ENCODE measurements around the gene MCRIP1. TPM values are rescaled to one million over a fixed set of nuclear protein-coding genes. Genes with fewer than 3 reads are reported as not detected.

MCRIP1 gene
- total and polyA plus RNA-seq, 5 donors from 2014 or later: 58.1 to 93.2 (median 74.9) TPM

GRCh38 chr17:81810892-81811704 lies 22.0 kb downstream of the MCRIP1 start:
- H3K4me3 Mint-ChIP-seq: no peak overlapping the region

GRCh38 chr17:81810476-81810875 lies 22.6 kb downstream of the MCRIP1 start:
- no peaks in the 10 kb centered on the region for H3K9me3 ChIP-seq (ENCODE audit: control insufficient read depth in 2 of 2, low read length in 2 of 2)
- H3K9me3 Mint-ChIP-seq: no peaks in the 10 kb centered on the region
- H3K27ac Mint-ChIP-seq: peak overlapping the region in 1 of 3 donors; percentile 63
- H3K36me3 Mint-ChIP-seq: no peaks in the 10 kb centered on the region
- peaks cover 6% of the 10 kb centered on the region for H3K27me3 Mint-ChIP-seq
- H3K4me1 ChIP-seq (ENCODE audit: control insufficient read depth, insufficient read depth, low read length, poor library complexity, severe bottlenecking): no peaks in the 10 kb centered on the region
- H3K4me3 ChIP-seq (ENCODE audit: low read depth, low read length): no peak overlapping the region
- no peaks in the 10 kb centered on the region for H3K4me1 Mint-ChIP-seq
- H3K27ac ChIP-seq (ENCODE audit: insufficient read depth, low read length, poor library complexity, severe bottlenecking): no peak overlapping the region
- ATAC-seq (ENCODE audit: low read depth in 2 of 2): no peak
- H3K27me3 ChIP-seq (ENCODE audit: control insufficient read depth, insufficient read depth, low read length): no peaks in the 10 kb centered on the region
- DNase-seq: no peak
- no peaks in the 10 kb centered on the region for H3K36me3 ChIP-seq (ENCODE audit: control insufficient read depth, insufficient read depth, low read length)
- no peak overlapping the region for H3K4me3 Mint-ChIP-seq

More at GRCh38 chr17:81810892-81811704, 22.0 kb downstream of the MCRIP1 start:
- Histone ChIP-seq H3K36me3 (ENCODE audit: control insufficient read depth, insufficient read depth, low read length) (no peaks in the 10 kb centered on the region), H3K27me3 (ENCODE audit: control insufficient read depth, insufficient read depth, low read length) (no peaks in the 10 kb centered on the region), H3K27ac (ENCODE audit: insufficient read depth, low read length, poor library complexity, severe bottlenecking) (no peak overlapping the region), H3K9me3 (ENCODE audit: control insufficient read depth in 2 of 2, low read length in 2 of 2) (no peaks in the 10 kb centered on the region), H3K4me3 (ENCODE audit: low read depth, low read length) (no peak overlapping the region), H3K4me1 (ENCODE audit: control insufficient read depth, insufficient read depth, low read length, poor library complexity, severe bottlenecking) (no peaks in the 10 kb centered on the region)
- no peaks in the 10 kb centered on the region for H3K36me3 Mint-ChIP-seq
- peaks cover 9% of the 10 kb centered on the region for H3K27me3 Mint-ChIP-seq
- ATAC-seq (ENCODE audit: low read depth in 2 of 2): no peak
- DNase-seq: no peak
- H3K4me1 Mint-ChIP-seq: peaks cover 0 to 2% (median under 1%) of the 10 kb centered on the region in 4 donors
- no peaks in the 10 kb centered on the region for H3K9me3 Mint-ChIP-seq
- no peak overlapping the region for H3K27ac Mint-ChIP-seq

DNA sequence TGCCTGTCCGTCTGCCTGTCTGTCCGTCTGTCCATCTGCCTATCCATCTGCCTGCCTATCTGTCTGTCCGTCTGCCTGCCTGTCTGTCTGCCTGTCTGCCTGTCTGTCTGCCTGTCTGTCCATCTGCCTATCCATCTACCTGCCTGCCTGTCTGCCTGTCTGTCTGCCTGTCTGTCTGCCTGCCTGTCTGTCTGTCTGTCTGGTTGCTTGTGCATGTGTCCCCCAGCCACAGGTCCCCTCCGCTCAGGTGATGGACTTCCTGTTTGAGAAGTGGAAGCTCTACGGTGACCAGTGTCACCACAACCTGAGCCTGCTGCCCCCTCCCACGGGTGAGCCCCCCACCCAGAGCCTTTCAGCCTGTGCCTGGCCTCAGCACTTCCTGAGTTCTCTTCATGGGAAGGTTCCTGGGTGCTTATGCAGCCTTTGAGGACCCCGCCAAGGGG lies 23.5 kb downstream of the MCRIP1 start:
- Histone ChIP-seq H3K36me3 (ENCODE audit: control insufficient read depth, insufficient read depth, low read length) (no peaks in the 10 kb centered on the region), H3K27me3 (ENCODE audit: control insufficient read depth, insufficient read depth, low read length) (no peaks in the 10 kb centered on the region), H3K27ac (ENCODE audit: insufficient read depth, low read length, poor library complexity, severe bottlenecking) (no peak overlapping the region), H3K4me3 (ENCODE audit: low read depth, low read length) (no peak overlapping the region), H3K9me3 (ENCODE audit: control insufficient read depth in 2 of 2, low read length in 2 of 2) (no peaks in the 10 kb centered on the region), H3K4me1 (ENCODE audit: control insufficient read depth, insufficient read depth, low read length, poor library complexity, severe bottlenecking) (peaks cover 5% of the 10 kb centered on the region)
- H3K4me1 Mint-ChIP-seq: no peaks in the 10 kb centered on the region
- no peak for ATAC-seq (ENCODE audit: low read depth in 2 of 2)
- no peaks in the 10 kb centered on the region for H3K36me3 Mint-ChIP-seq
- no peak overlapping the region for H3K27ac Mint-ChIP-seq
- peaks cover 6% of the 10 kb centered on the region for H3K27me3 Mint-ChIP-seq
- no peak overlapping the region for H3K4me3 Mint-ChIP-seq
- no peak for DNase-seq
- H3K9me3 Mint-ChIP-seq: no peaks in the 10 kb centered on the region

- H3K27me3 ChIP-seq (ENCODE audit: control insufficient read depth, insufficient read depth, low read length): no peaks in the 10 kb centered on the region
- H3K27ac ChIP-seq (ENCODE audit: insufficient read depth, low read length, poor library complexity, severe bottlenecking): no peak overlapping the region
- Mint-ChIP-seq H3K27ac (no peak overlapping the region), H3K27me3 (peaks cover 6% of the 10 kb centered on the region), H3K9me3 (no peaks in the 10 kb centered on the region), H3K4me1 (no peaks in the 10 kb centered on the region), H3K4me3 (no peak overlapping the region), H3K36me3 (no peaks in the 10 kb centered on the region)
- H3K36me3 ChIP-seq (ENCODE audit: control insufficient read depth, insufficient read depth, low read length): no peaks in the 10 kb centered on the region
- ATAC-seq (ENCODE audit: low read depth in 2 of 2): peak in 1 of 2 donors; percentile 17
- H3K9me3 ChIP-seq (ENCODE audit: control insufficient read depth in 2 of 2, low read length in 2 of 2): no peaks in the 10 kb centered on the region
- peaks cover 8% of the 10 kb centered on the region for H3K4me1 ChIP-seq (ENCODE audit: control insufficient read depth, insufficient read depth, low read length, poor library complexity, severe bottlenecking)
- H3K4me3 ChIP-seq (ENCODE audit: low read depth, low read length): no peak overlapping the region
- DNase-seq: no peak
Observed at GRCh38 chr17:81808778-81809555, 24.1 kb downstream of the MCRIP1 start.

DNA sequence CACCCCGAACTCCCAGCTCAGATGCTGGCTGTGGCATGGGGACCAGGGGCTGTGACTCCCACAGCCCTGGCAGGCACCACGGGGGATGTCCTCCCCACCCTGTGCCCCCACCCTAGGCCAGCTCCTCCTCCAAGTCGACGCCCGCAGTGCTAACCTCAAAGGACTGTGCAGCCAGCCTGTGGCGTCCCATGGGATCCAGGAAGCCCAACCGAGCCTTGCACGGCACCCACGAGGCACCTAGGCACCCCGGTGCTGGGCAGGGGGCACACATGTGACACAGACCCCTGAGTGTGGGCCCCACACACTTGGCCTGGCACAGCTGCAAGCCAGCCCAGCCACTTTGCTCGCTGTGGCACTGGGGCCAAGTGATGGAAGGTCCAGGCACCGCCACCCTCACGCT lies 25.3 kb downstream of the MCRIP1 start:
- Mint-ChIP-seq H3K27me3 (peaks cover 13% of the 10 kb centered on the region), H3K36me3 (no peaks in the 10 kb centered on the region), H3K9me3 (no peaks in the 10 kb centered on the region), H3K27ac (no peak overlapping the region), H3K4me1 (peaks cover 0 to 3% (median 0%) of the 10 kb centered on the region in 4 donors), H3K4me3 (no peak overlapping the region)
- Histone ChIP-seq H3K4me3 (ENCODE audit: low read depth, low read length) (no peak overlapping the region), H3K27me3 (ENCODE audit: control insufficient read depth, insufficient read depth, low read length) (no peaks in the 10 kb centered on the region), H3K36me3 (ENCODE audit: control insufficient read depth, insufficient read depth, low read length) (no peaks in the 10 kb centered on the region), H3K9me3 (ENCODE audit: control insufficient read depth in 2 of 2, low read length in 2 of 2) (no peaks in the 10 kb centered on the region), H3K4me1 (ENCODE audit: control insufficient read depth, insufficient read depth, low read length, poor library complexity, severe bottlenecking) (peaks cover 8% of the 10 kb centered on the region), H3K27ac (ENCODE audit: insufficient read depth, low read length, poor library complexity, severe bottlenecking) (no peak overlapping the region)
- no peak for DNase-seq
- ATAC-seq (ENCODE audit: low read depth in 2 of 2): no peak

DNA sequence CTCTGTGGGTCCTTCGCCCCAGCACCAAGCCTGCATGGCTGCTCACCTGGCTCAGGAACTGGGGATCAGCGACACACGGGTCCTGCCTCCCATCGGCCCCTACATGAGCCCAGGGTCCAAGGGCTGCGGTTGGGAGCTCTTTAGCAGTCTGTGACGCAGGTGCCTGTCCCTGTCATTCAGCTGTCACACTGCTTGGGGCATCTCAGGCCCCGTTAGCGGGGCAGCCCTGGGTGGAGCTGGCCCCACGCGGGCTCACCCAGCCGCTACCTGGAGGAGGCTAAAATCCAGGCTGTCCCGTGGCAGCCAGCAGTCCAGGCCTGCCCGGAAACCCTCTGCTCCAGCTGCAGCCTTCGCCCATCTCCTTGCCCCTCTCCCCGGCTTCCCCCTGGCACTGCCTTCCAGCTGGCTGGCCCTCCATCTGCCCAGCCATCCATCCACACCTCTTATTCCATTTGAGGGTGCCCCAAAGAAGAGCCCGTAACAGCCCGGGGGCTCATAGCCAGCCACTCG lies 25.8 kb downstream of the MCRIP1 start:
- H3K4me1 ChIP-seq (ENCODE audit: control insufficient read depth, insufficient read depth, low read length, poor library complexity, severe bottlenecking): peaks cover 8% of the 10 kb centered on the region
- no peaks in the 10 kb centered on the region for H3K36me3 ChIP-seq (ENCODE audit: control insufficient read depth, insufficient read depth, low read length)
- no peaks in the 10 kb centered on the region for H3K36me3 Mint-ChIP-seq
- peaks cover 18% of the 10 kb centered on the region for H3K27me3 Mint-ChIP-seq
- no peak overlapping the region for H3K4me3 ChIP-seq (ENCODE audit: low read depth, low read length)
- no peak for DNase-seq
- no peak for ATAC-seq (ENCODE audit: low read depth in 2 of 2)
- H3K4me3 Mint-ChIP-seq: no peak overlapping the region
- H3K4me1 Mint-ChIP-seq: peaks cover 0 to 3% (median 0%) of the 10 kb centered on the region in 4 donors
- H3K27ac Mint-ChIP-seq: no peak overlapping the region
- H3K27ac ChIP-seq (ENCODE audit: insufficient read depth, low read length, poor library complexity, severe bottlenecking): no peak overlapping the region
- H3K27me3 ChIP-seq (ENCODE audit: control insufficient read depth, insufficient read depth, low read length): no peaks in the 10 kb centered on the region
- H3K9me3 Mint-ChIP-seq: no peaks in the 10 kb centered on the region
- H3K9me3 ChIP-seq (ENCODE audit: control insufficient read depth in 2 of 2, low read length in 2 of 2): no peaks in the 10 kb centered on the region

DNA sequence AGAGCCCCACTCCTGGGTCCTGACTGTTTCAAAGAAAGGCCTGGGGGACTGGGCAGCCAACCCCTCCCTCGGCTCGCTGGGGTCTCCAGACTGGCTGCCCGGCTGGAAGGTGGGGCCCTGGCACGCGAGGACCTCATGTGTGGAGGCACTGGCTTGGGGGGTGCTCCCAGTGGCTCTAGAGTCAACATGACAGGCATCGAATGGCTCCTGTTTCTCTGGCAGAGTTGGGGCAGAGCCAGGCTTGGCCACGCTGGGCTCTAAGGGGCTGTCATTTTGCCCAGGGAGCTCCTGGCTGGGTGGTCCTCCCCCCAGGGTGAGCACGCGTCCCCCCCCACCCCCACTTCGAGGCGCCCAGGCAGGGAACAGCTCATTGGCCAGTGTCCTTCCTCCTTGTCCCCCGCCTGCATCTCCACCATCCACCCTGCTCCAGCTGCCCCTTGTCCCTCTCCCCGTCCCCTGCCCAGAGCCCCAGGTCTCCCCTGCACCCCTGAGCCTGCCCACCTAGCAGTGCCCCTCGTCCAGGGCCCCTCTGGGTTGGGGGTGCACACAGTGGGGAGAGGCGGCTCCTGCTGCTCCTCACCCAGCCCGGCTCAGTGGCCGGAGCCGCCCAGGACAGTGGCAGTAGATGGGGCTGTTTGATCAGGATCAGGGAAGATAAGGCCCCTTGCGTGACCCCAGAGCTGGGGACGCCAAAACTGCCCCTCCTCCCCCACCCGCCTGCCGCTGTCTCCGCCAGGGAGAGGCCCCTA lies 26.5 kb downstream of the MCRIP1 start:
- no peaks in the 10 kb centered on the region for H3K9me3 ChIP-seq (ENCODE audit: control insufficient read depth in 2 of 2, low read length in 2 of 2)
- H3K27ac ChIP-seq (ENCODE audit: insufficient read depth, low read length, poor library complexity, severe bottlenecking): no peak overlapping the region
- peaks cover 24% of the 10 kb centered on the region for H3K27me3 Mint-ChIP-seq
- ATAC-seq (ENCODE audit: low read depth in 2 of 2) (no peak), DNase-seq (no peak)
- no peak overlapping the region for H3K4me3 Mint-ChIP-seq
- no peaks in the 10 kb centered on the region for H3K27me3 ChIP-seq (ENCODE audit: control insufficient read depth, insufficient read depth, low read length)
- no peak overlapping the region for H3K27ac Mint-ChIP-seq
- no peaks in the 10 kb centered on the region for H3K36me3 Mint-ChIP-seq
- H3K36me3 ChIP-seq (ENCODE audit: control insufficient read depth, insufficient read depth, low read length): no peaks in the 10 kb centered on the region
- H3K4me1 Mint-ChIP-seq: peaks cover 0 to 3% (median 0%) of the 10 kb centered on the region in 4 donors
- H3K9me3 Mint-ChIP-seq: no peaks in the 10 kb centered on the region
- no peak overlapping the region for H3K4me3 ChIP-seq (ENCODE audit: low read depth, low read length)
- H3K4me1 ChIP-seq (ENCODE audit: control insufficient read depth, insufficient read depth, low read length, poor library complexity, severe bottlenecking): peaks cover 8% of the 10 kb centered on the region

Data from CD4-positive, CD25-positive, alpha-beta regulatory T cell (primary cell).